ENCODE data around the gene ZNF639. TPM values are rescaled to one million over a fixed set of nuclear protein-coding genes. Genes with fewer than 3 reads are reported as not detected.

ZNF639 gene
- total and polyA plus RNA-seq, 9 of the 15 experiments (the other 6 are each of a cell fraction or from before 2014, with no cell fraction given): 17.6 to 88.1 (median 53.7) TPM

DNA sequence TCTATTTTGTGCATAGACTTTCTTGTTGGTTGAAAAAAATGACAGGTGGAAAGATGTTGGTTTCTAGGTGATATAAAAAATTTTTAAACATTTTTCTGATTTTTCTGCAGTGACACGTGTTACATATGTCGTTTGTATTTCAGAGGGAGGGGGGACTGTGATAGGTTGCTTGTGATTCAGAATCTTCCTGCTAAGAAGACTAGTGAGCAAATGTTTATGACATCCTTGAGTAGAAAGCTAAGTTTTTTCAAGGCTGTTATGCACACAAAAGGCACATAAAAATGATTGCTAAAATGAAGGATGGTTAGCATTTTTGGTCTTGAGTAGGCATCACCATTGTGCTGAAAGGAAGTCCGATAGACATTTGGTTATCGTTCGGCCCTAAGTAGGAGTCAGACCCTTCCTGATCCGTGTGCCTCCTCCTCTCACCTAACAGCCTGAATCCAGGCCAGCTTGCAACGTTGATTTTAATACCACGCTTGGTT, 1.5 kb downstream of the ZNF639 start:
- BruUV-seq (replicated peaks): TSS peak; percentile 58
- Histone ChIP-seq H3K9ac (ENCODE audit: insufficient read depth in 1 of 2, low read depth in 2 of 2, low read length in 2 of 2) (peak overlapping the region; percentile 82 to 89; a peak in 3 of 4 replicates), H2AFZ (ENCODE audit: low read depth, low read length) (peak overlapping the region; percentile 99; the same call in 1 of the 2 replicates), H3K4me3 (peak overlapping the region; percentile 94), H3K36me3 (ENCODE audit: control insufficient read depth, insufficient read depth, low read length) (peaks cover 40% of the 10 kb centered on the region), H3K79me2 (ENCODE audit: control insufficient read depth, insufficient read depth, low read length) (peaks cover 64% of the 10 kb centered on the region), H3K4me2 (ENCODE audit: insufficient read depth, low read length) (peak overlapping the region; percentile 86), H3K9me1 (ENCODE audit: control insufficient read depth, insufficient read depth, low read length) (no peaks in the 10 kb centered on the region), H4K20me1 (replicated peaks; ENCODE audit: control insufficient read depth, insufficient read depth, low read length) (no peaks in the 10 kb centered on the region), H3K9me3 (replicated peaks; ENCODE audit: control insufficient read depth, insufficient read depth, low read depth, low read length) (no peaks in the 10 kb centered on the region), H3K4me1 (replicated peaks in 1 of 2; ENCODE audit: control insufficient read depth in 2 of 2, insufficient read depth in 2 of 2, low read length in 2 of 2) (peaks cover 15 to 23% of the 10 kb centered on the region in 2 experiments; a peak in 4 of 5 replicates), H3K27ac (ENCODE audit: extremely low read depth, low read depth, low read length) (peak overlapping the region; percentile 96), H3K27me3 (ENCODE audit: control insufficient read depth in 2 of 2, insufficient read depth in 2 of 2, low read length in 2 of 2) (no peaks in the 10 kb centered on the region)
- ATAC-seq (peak; percentile 40), DNase-seq (ENCODE audit: extremely low read depth in 1 of 4, low spot score in 3 of 4) (peak; percentile 24 to 60 (median 41)), FAIRE-seq (peak; percentile 78)
- in situ Hi-C loops (cut with MboI): loop anchor here (5.0 to 25.0 kb wide), 2 partner anchors 177 to 862 kb away; partner anchors contain the start of gene PIK3CA
- ChIA-PET POLR2A (interaction anchor here (0.8 to 2.8 kb wide), 6 partner anchors 9 to 304 kb away, joined by 3 to 14 read pairs (median 4); partner anchors contain the start of gene ACTL6A), CTCF (ENCODE audit: low intra/inter-chr PET ratio) (no interaction called here)
- WGBS (ENCODE audit: insufficient coverage, low coverage, missing lambda C conversion rate): 0% methylated on average over 8 of the region's 8 CpGs
- intact Hi-C loops (cut with micrococcal nuclease): loop anchor here (5.0 to 10.0 kb wide), 3 partner anchors 357 to 887 kb away; no protein-coding TSS in a partner anchor
- TF ChIP-seq MAZ (CRISPR knock-in tag; conservative IDR thresholded peaks at IDR 0.05 in 1 of 2, IDR thresholded peaks at IDR 0.05 in 1 of 2): no peak
- TF ChIP-seq HNRNPUL1 (IDR thresholded peaks at IDR 0.05; ENCODE audit: low read length): no peak
- peak; percentile 6 for TF ChIP-seq KDM5B (IDR thresholded peaks at IDR 0.05; ENCODE audit: insufficient replicate concordance, low read depth, low read length)
- no peak for TF ChIP-seq PYGO2 (tag; IDR thresholded peaks at IDR 0.05)
- no peak for TF ChIP-seq ZNF175 (CRISPR knock-in tag; IDR thresholded peaks at IDR 0.05; ENCODE audit: low read depth)
- TF ChIP-seq ZNF764 (CRISPR knock-in tag; IDR thresholded peaks at IDR 0.05; ENCODE audit: low read depth): no peak
- peak; percentile 15; the same call in 1 of the 2 replicates for TF ChIP-seq EP400 (IDR thresholded peaks at IDR 0.05)
- TF ChIP-seq, protein P1, sequence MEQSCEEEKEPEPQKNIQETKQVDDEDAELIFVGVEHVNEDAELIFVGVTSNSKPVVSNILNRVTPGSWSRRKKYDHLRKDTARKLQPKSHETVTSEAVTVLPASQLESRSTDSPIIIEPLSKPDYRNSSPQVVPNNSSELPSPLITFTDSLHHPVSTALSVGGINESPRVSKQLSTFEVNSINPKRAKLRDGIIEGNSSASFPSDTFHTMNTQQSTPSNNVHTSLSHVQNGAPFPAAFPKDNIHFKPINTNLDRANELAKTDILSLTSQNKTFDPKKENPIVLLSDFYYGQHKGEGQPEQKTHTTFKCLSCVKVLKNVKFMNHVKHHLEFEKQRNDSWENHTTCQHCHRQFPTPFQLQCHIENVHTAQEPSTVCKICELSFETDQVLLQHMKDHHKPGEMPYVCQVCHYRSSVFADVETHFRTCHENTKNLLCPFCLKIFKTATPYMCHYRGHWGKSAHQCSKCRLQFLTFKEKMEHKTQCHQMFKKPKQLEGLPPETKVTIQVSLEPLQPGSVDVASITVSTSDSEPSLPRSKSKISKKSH (CRISPR knock-in tag; IDR thresholded peaks at IDR 0.05): no peak
- TF ChIP-seq RBM17 (IDR thresholded peaks at IDR 0.05; ENCODE audit: borderline replicate concordance, low read depth, low read length): no peak
- peak; percentile 9 for TF ChIP-seq SAP30 (IDR thresholded peaks at IDR 0.05; ENCODE audit: borderline replicate concordance, insufficient read depth, low read depth, low read length, poor library complexity, severe bottlenecking)
- TF ChIP-seq KDM2B (CRISPR knock-in tag; IDR thresholded peaks at IDR 0.05): no peak
- TF ChIP-seq, protein P2, sequence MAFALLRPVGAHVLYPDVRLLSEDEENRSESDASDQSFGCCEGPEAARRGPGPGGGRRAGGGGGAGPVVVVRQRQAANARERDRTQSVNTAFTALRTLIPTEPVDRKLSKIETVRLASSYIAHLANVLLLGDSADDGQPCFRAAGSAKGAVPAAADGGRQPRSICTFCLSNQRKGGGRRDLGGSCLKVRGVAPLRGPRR (CRISPR knock-in tag; IDR thresholded peaks at IDR 0.05): no peak
- TF ChIP-seq TBP (optimal IDR thresholded peaks at IDR 0.05; ENCODE audit: low read depth, low read length): no peak
- no peak for TF ChIP-seq PPARD (CRISPR knock-in tag; IDR thresholded peaks at IDR 0.05)
- TF ChIP-seq, protein P3, sequence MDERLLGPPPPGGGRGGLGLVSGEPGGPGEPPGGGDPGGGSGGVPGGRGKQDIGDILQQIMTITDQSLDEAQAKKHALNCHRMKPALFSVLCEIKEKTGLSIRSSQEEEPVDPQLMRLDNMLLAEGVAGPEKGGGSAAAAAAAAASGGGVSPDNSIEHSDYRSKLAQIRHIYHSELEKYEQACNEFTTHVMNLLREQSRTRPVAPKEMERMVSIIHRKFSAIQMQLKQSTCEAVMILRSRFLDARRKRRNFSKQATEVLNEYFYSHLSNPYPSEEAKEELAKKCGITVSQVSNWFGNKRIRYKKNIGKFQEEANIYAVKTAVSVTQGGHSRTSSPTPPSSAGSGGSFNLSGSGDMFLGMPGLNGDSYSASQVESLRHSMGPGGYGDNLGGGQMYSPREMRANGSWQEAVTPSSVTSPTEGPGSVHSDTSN (CRISPR knock-in tag; IDR thresholded peaks at IDR 0.05; ENCODE audit: low read depth): no peak
- TF ChIP-seq, protein P3 (tag; conservative IDR thresholded peaks at IDR 0.05; ENCODE audit: low read depth): no peak

Measured in K562 (cell line).